Panc1 (cell line): ENCODE results near the gene TM2D1. TPM values are rescaled to one million over a fixed set of nuclear protein-coding genes. Genes with fewer than 3 reads are reported as not detected.

ENCODE experiments used
- ATAC-seq: fragments of 200-7000 bp; cut with Tn5 transposase; 2 replicates; pipeline ENCODE4 v1.9.1; 2020; ENCODE audit warnings: mild to moderate bottlenecking, moderate library complexity
- BruUV-seq: library from RNA; stranded (reverse); fragments of 400-500 nt; replicated peaks from 2 replicates; lab custom pipeline; 2021; lab: Mats Ljungman, UMichigan
- CTCF ChIA-PET: fragments of 300-600 bp; sonication (Branson Sonifier 250); formaldehyde crosslinking; loops from one replicate; lab custom pipeline; 2022; ENCODE audit warnings: antibody characterized with exemption; lab: Charles Lee
- POLR2A ChIA-PET: fragments of 300-600 bp; sonication (Branson Sonifier 250); formaldehyde crosslinking; loops from one replicate; lab custom pipeline; 2022; ENCODE audit warnings: antibody characterized with exemption; lab: Charles Lee
- DNase-seq: peaks from one replicate; pipeline ENCODE4 v3.0.0-alpha.2; 2010; ENCODE audit warnings: low read depth, low spot score
- H3K27ac ChIP-seq: 2 replicates; pipeline ENCODE4 v1.5.1; 2011; ENCODE audit warnings: mild to moderate bottlenecking, low read length, inconsistent platforms
- H3K27me3 ChIP-seq: fragments of 200-500 bp; sonication (Bioruptor generic); 2 replicates; pipeline ENCODE4 v1.6.0; 2014; ENCODE audit warnings: low read length, inconsistent platforms; ENCODE audit not compliant: control insufficient read depth, insufficient read depth
- H3K36me3 ChIP-seq: fragments of 200-500 bp; sonication (Bioruptor generic); 2 replicates; pipeline ENCODE4 v1.5.1; 2014; ENCODE audit warnings: inconsistent platforms, mild to moderate bottlenecking, low read length, moderate library complexity; ENCODE audit not compliant: control insufficient read depth, insufficient read depth
- H3K4me1 ChIP-seq: 2 replicates; pipeline ENCODE4 v1.5.1; 2011; ENCODE audit warnings: inconsistent platforms, mild to moderate bottlenecking, low read length, moderate library complexity; ENCODE audit not compliant: control insufficient read depth, insufficient read depth
- H3K4me3 ChIP-seq, 2 experiments: 2 replicates each; pipeline ENCODE4 v1.5.1; 2011 to 2012; ENCODE audit warnings: low read depth in 2 of 2, low read length in 2 of 2, mild to moderate bottlenecking in 2 of 2, inconsistent platforms in 1 of 2, moderate library complexity in 1 of 2
- H3K9me3 ChIP-seq: fragments of 200-500 bp; sonication (Bioruptor generic); 2 replicates; pipeline ENCODE4 v1.5.1; 2014; ENCODE audit warnings: low read depth, mild to moderate bottlenecking, inconsistent platforms, low read length, moderate library complexity; ENCODE audit not compliant: control insufficient read depth, insufficient read depth
- CTCF ChIP-seq: fragments of 450-650 bp; IDR thresholded peaks from 2 replicates; pipeline ENCODE4 v1.5.1; 2017; ENCODE audit warnings: mild to moderate bottlenecking
- POLR2AphosphoS5 ChIP-seq: IDR thresholded peaks from 2 replicates; pipeline ENCODE4 v1.6.1; 2012; ENCODE audit warnings: mild to moderate bottlenecking, low read depth, low read length, moderate library complexity
- REST ChIP-seq, 2 experiments: IDR thresholded peaks; 2 replicates each; pipeline ENCODE4 v1.6.1; 2011 to 2012; ENCODE audit warnings: low read depth in 2 of 2, control low read depth in 1 of 2, low read length in 1 of 2, mild to moderate bottlenecking in 1 of 2, moderate library complexity in 1 of 2; ENCODE audit not compliant: insufficient read depth in 1 of 2
- SIN3A ChIP-seq: IDR thresholded peaks from 2 replicates; pipeline ENCODE4 v1.6.1; 2012; ENCODE audit warnings: low read depth, mild to moderate bottlenecking, low read length, moderate library complexity, borderline replicate concordance; ENCODE audit not compliant: insufficient read depth
- TCF7L2 ChIP-seq: IDR thresholded peaks from 2 replicates; pipeline ENCODE4 v1.6.1; 2011; ENCODE audit warnings: mild to moderate bottlenecking, low read depth, low read length, inconsistent platforms
- in situ Hi-C: cut with HindIII; loops from 2 replicates; pipeline ENCODE4 v1.10.0; 2016; ENCODE audit warnings: low sequenced_read_pairs, low pct_unique_long_range_greater_than_20kb
- intact Hi-C: fragments of 100-400 bp; cut with micrococcal nuclease; formaldehyde crosslinking; loops from one replicate; pipeline ENCODE4 v1.10.0; 2022; ENCODE audit not compliant: unreplicated experiment
- total RNA-seq: library from RNA; stranded (reverse); gene quantifications from one replicate; pipeline ENCODE4 v1.2.1, GENCODE V29; 2021; ENCODE audit not compliant: unreplicated experiment

TM2D1 gene
- total RNA-seq, 1 experiment from 2014 or later = 43.2 TPM

GRCh38 chr1:61770131-61770530 lies 45.2 kb upstream of the TM2D1 start:
- Histone ChIP-seq H3K4me3 (no peak overlapping the region), H3K9me3 (no peaks in the 10 kb centered on the region), H3K27me3 (no peaks in the 10 kb centered on the region), H3K27ac (no peak overlapping the region), H3K36me3 (no peaks in the 10 kb centered on the region), H3K4me1 (no peaks in the 10 kb centered on the region)
- intact Hi-C loops (no loop called here), in situ Hi-C loops (no loop called here)
- no TSS peak for BruUV-seq
- ChIA-PET CTCF (no interaction called here), POLR2A (no interaction called here)
- DNase-seq = no peak
- TF ChIP-seq TCF7L2 (no peak), SIN3A (no peak), POLR2AphosphoS5 (no peak), REST (IDR thresholded peaks at IDR 0.05; ENCODE audit: insufficient read depth in 1 of 2, low read depth in 2 of 2, low read length in 1 of 2) (no peak), CTCF (no peak)
- ATAC-seq = no peak

- DNase-seq = no peak
Measured at GRCh38 chr1:61757950-61758349, 33.0 kb upstream of the TM2D1 start.

More at GRCh38 chr1:61757950-61758349, 33.0 kb upstream of the TM2D1 start:
- no peaks in the 10 kb centered on the region for H3K9me3 ChIP-seq
- no peaks in the 10 kb centered on the region for H3K36me3 ChIP-seq
- no peak overlapping the region for H3K27ac ChIP-seq
- no peaks in the 10 kb centered on the region for H3K27me3 ChIP-seq
- intact Hi-C loops (no loop called here), in situ Hi-C loops (no loop called here)
- no TSS peak for BruUV-seq
- no peak overlapping the region for H3K4me3 ChIP-seq
- no peak for ATAC-seq
- peaks cover 12% of the 10 kb centered on the region; the same call in 1 of the 2 replicates for H3K4me1 ChIP-seq
- ChIA-PET POLR2A (no interaction called here), CTCF (no interaction called here)
- TF ChIP-seq REST (IDR thresholded peaks at IDR 0.05; ENCODE audit: insufficient read depth in 1 of 2, low read depth in 2 of 2, low read length in 1 of 2) (no peak), POLR2AphosphoS5 (no peak), TCF7L2 (no peak), CTCF (no peak), SIN3A (no peak)
